Neural cell (in vitro differentiated cells): ENCODE results near the gene VSIG10. TPM values are rescaled to one million over a fixed set of nuclear protein-coding genes. Genes with fewer than 3 reads are reported as not detected.

Experiments
- H2AFZ ChIP-seq: fragments of 200-600, 300-800 bp; sonication (generic), shearing (Covaris generic); 2 replicates; pipeline ENCODE4 v1.6.0; 2014; ENCODE audit warnings: low read depth, mild to moderate bottlenecking, antibody characterized with exemption, low read length, moderate library complexity
- H3F3A ChIP-seq: fragments of 200-600 bp; shearing (Covaris generic); 2 replicates; pipeline ENCODE4 v1.6.1; 2016; ENCODE audit warnings: mild to moderate bottlenecking, moderate library complexity, mixed read lengths, antibody characterized with exemption, low read length; ENCODE audit not compliant: insufficient read depth, poor library complexity, severe bottlenecking
- H3K27ac ChIP-seq: fragments of 200-600, 300-800 bp; sonication (generic), shearing (Covaris generic); 2 replicates; pipeline ENCODE4 v1.5.1; 2014; ENCODE audit warnings: mild to moderate bottlenecking, low read length, moderate library complexity
- H3K27me3 ChIP-seq: fragments of 300-800, 200-600 bp; sonication (generic), shearing (Covaris generic); 2 replicates; pipeline ENCODE4 v1.6.0; 2014; ENCODE audit warnings: mild to moderate bottlenecking, low read depth, low read length, moderate library complexity; ENCODE audit not compliant: insufficient read depth
- H3K36me3 ChIP-seq: fragments of 300-800, 200-600 bp; sonication (generic), shearing (Covaris generic); 2 replicates; pipeline ENCODE4 v1.5.1; 2014; ENCODE audit warnings: mild to moderate bottlenecking, antibody characterized with exemption, low read length, moderate library complexity; ENCODE audit not compliant: insufficient read depth
- H3K4me2 ChIP-seq: fragments of 300-800, 200-600 bp; sonication (generic), shearing (Covaris generic); 2 replicates; pipeline ENCODE4 v1.6.0; 2014; ENCODE audit warnings: mild to moderate bottlenecking, low read length
- H3K4me3 ChIP-seq: fragments of 300-800, 200-600 bp; sonication (generic), shearing (Covaris generic); 2 replicates; pipeline ENCODE4 v1.5.1; 2014; ENCODE audit warnings: mild to moderate bottlenecking, low read length, moderate library complexity
- H3K79me2 ChIP-seq: fragments of 200-600 bp; shearing (Covaris generic); replicated peaks from 2 replicates; pipeline ENCODE4 v1.6.0; 2014; ENCODE audit warnings: mild to moderate bottlenecking, low read length, moderate library complexity; ENCODE audit not compliant: insufficient read depth
- H3K9ac ChIP-seq: fragments of 300-800, 200-600 bp; sonication (generic), shearing (Covaris generic); 2 replicates; pipeline ENCODE4 v1.6.1; 2016; ENCODE audit warnings: mild to moderate bottlenecking, low read length, mixed read lengths
- H3K9me2 ChIP-seq: fragments of 200-600 bp; shearing (Covaris generic); 2 replicates; pipeline ENCODE4 v1.6.1; 2016; ENCODE audit warnings: mild to moderate bottlenecking, low read length, mixed read lengths; ENCODE audit not compliant: insufficient read depth
- H3K9me3 ChIP-seq: fragments of 200-600, 300-800 bp; sonication (generic), shearing (Covaris generic); 2 replicates; pipeline ENCODE4 v1.6.1; 2016; ENCODE audit warnings: mild to moderate bottlenecking, mixed run types, low read length, moderate library complexity, mixed read lengths
- H4K20me1 ChIP-seq: fragments of 200-600 bp; shearing (Covaris generic); 2 replicates; pipeline ENCODE4 v1.6.1; 2016; ENCODE audit warnings: mild to moderate bottlenecking, mixed run types; ENCODE audit not compliant: insufficient read depth
- EP300 ChIP-seq: fragments of 450-650 bp; conservative IDR thresholded peaks from 2 replicates; pipeline ENCODE4 v1.6.1; 2014; ENCODE audit warnings: antibody characterized with exemption, mild to moderate bottlenecking, moderate library complexity; ENCODE audit not compliant: poor library complexity, severe bottlenecking
- EZH2 ChIP-seq: fragments of 200-600, 300-800 bp; shearing (Covaris generic), sonication (generic); IDR thresholded peaks from 2 replicates; pipeline ENCODE4 v1.6.1; 2014; ENCODE audit warnings: antibody characterized with exemption, low read length, borderline replicate concordance, mild to moderate bottlenecking; ENCODE audit not compliant: insufficient read depth, poor library complexity, severe bottlenecking
- MXI1 ChIP-seq: fragments of 450-650 bp; conservative IDR thresholded peaks from 2 replicates; pipeline ENCODE4 v1.6.1; 2014; ENCODE audit warnings: antibody characterized with exemption, mild to moderate bottlenecking; ENCODE audit not compliant: poor library complexity, severe bottlenecking
- POLR2AphosphoS5 ChIP-seq: IDR thresholded peaks from 2 replicates; pipeline ENCODE4 v1.6.1; 2012
- RAD21 ChIP-seq: fragments of 450-650 bp; conservative IDR thresholded peaks from 2 replicates; pipeline ENCODE4 v1.6.1; 2014; ENCODE audit warnings: antibody characterized with exemption, mild to moderate bottlenecking, moderate library complexity
- SMC3 ChIP-seq: fragments of 450-650 bp; conservative IDR thresholded peaks from 2 replicates; pipeline ENCODE4 v1.6.1; 2014; ENCODE audit warnings: antibody characterized with exemption, mild to moderate bottlenecking, moderate library complexity; ENCODE audit not compliant: poor library complexity
- TAF1 ChIP-seq: IDR thresholded peaks from 2 replicates; pipeline ENCODE4 v1.6.1; 2012; ENCODE audit warnings: low read depth
- polyA plus RNA-seq: library from polyadenylated mRNA; depleted of rRNA; stranded (reverse); fragments of >200 nt; gene quantifications from 2 replicates; pipeline ENCODE4 v1.2.3, GENCODE V29; 2014
- TF ChIP-seq, protein P1 (sequence below): fragments of 450-650 bp; IDR thresholded peaks from 2 replicates; pipeline ENCODE4 v1.5.1; 2014; ENCODE audit warnings: antibody characterized with exemption, mild to moderate bottlenecking, moderate library complexity; ENCODE audit not compliant: poor library complexity, severe bottlenecking
- TF ChIP-seq, protein P2 (sequence below): IDR thresholded peaks from 2 replicates; pipeline ENCODE4 v1.6.1; 2012; ENCODE audit warnings: borderline replicate concordance

Gene VSIG10
- polyA plus RNA-seq, 1 donor from 2014 or later = 2.0 TPM

DNA sequence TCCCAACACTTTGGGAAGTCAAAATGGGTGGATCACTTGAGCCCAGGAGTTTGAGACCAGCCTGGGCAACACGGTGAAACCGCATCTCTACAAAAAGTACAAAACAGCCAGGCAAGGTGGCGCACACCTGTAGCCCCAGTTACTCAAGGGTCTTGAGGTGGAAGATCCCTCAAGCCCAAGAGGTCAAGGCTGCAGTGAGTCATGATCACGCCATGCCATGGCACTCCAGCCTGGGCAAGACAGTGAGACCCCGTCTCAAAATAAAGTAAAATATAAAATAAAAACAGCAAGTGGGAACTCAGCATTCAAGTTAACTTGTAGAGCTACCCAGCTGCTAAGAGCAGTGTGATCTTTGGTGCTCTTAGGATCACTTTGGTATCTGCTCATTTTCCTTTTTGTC is 74.6 kb downstream of the VSIG10 start:
- no peaks in the 10 kb centered on the region for H3K9me2 ChIP-seq
- no peaks in the 10 kb centered on the region for H3K79me2 ChIP-seq
- H3K9me3 ChIP-seq = no peaks in the 10 kb centered on the region
- no peak overlapping the region for H3K4me3 ChIP-seq
- H4K20me1 ChIP-seq = no peaks in the 10 kb centered on the region
- no peak overlapping the region for H3K4me2 ChIP-seq
- no peak overlapping the region for H3K27ac ChIP-seq
- H2AFZ ChIP-seq = no peak overlapping the region
- H3F3A ChIP-seq = no peaks in the 10 kb centered on the region
- no peaks in the 10 kb centered on the region for H3K27me3 ChIP-seq
- peaks cover 5% of the 10 kb centered on the region for H3K36me3 ChIP-seq
- TF ChIP-seq TAF1 (no peak), EZH2 (no peak), POLR2AphosphoS5 (no peak), SMC3 (no peak), RAD21 (no peak), EP300 (no peak), MXI1 (no peak)
- TF ChIP-seq, protein P1, sequence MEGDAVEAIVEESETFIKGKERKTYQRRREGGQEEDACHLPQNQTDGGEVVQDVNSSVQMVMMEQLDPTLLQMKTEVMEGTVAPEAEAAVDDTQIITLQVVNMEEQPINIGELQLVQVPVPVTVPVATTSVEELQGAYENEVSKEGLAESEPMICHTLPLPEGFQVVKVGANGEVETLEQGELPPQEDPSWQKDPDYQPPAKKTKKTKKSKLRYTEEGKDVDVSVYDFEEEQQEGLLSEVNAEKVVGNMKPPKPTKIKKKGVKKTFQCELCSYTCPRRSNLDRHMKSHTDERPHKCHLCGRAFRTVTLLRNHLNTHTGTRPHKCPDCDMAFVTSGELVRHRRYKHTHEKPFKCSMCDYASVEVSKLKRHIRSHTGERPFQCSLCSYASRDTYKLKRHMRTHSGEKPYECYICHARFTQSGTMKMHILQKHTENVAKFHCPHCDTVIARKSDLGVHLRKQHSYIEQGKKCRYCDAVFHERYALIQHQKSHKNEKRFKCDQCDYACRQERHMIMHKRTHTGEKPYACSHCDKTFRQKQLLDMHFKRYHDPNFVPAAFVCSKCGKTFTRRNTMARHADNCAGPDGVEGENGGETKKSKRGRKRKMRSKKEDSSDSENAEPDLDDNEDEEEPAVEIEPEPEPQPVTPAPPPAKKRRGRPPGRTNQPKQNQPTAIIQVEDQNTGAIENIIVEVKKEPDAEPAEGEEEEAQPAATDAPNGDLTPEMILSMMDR = no peak
- TF ChIP-seq, protein P2, sequence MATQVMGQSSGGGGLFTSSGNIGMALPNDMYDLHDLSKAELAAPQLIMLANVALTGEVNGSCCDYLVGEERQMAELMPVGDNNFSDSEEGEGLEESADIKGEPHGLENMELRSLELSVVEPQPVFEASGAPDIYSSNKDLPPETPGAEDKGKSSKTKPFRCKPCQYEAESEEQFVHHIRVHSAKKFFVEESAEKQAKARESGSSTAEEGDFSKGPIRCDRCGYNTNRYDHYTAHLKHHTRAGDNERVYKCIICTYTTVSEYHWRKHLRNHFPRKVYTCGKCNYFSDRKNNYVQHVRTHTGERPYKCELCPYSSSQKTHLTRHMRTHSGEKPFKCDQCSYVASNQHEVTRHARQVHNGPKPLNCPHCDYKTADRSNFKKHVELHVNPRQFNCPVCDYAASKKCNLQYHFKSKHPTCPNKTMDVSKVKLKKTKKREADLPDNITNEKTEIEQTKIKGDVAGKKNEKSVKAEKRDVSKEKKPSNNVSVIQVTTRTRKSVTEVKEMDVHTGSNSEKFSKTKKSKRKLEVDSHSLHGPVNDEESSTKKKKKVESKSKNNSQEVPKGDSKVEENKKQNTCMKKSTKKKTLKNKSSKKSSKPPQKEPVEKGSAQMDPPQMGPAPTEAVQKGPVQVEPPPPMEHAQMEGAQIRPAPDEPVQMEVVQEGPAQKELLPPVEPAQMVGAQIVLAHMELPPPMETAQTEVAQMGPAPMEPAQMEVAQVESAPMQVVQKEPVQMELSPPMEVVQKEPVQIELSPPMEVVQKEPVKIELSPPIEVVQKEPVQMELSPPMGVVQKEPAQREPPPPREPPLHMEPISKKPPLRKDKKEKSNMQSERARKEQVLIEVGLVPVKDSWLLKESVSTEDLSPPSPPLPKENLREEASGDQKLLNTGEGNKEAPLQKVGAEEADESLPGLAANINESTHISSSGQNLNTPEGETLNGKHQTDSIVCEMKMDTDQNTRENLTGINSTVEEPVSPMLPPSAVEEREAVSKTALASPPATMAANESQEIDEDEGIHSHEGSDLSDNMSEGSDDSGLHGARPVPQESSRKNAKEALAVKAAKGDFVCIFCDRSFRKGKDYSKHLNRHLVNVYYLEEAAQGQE = no peak
- H3K9ac ChIP-seq = no peak overlapping the region

DNA sequence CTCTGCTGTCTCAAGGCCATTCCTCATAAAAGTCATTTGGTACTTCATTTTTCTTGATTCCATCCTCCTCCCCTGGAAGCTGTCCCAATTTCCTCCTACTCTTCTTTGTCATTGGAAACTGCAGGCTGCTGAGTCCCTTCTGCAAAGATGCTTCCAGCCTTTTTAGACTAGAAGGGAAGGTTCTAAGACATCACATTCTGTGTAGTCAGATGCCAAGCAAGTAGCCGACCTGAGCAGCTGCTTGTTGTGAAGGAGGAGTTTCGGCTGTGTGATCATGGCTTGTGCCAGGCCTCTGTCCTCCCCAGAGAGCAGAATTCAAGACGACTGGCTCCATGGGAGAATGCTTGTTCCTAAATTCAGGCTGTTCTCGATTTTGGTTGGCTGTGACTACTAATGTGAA is 78.6 kb downstream of the VSIG10 start:
- H3K79me2 ChIP-seq = no peaks in the 10 kb centered on the region
- no peaks in the 10 kb centered on the region for H4K20me1 ChIP-seq
- no peak overlapping the region for H3K4me2 ChIP-seq
- no peak overlapping the region for H2AFZ ChIP-seq
- H3K27me3 ChIP-seq = no peaks in the 10 kb centered on the region
- no peaks in the 10 kb centered on the region for H3F3A ChIP-seq
- no peaks in the 10 kb centered on the region for H3K9me2 ChIP-seq
- H3K9ac ChIP-seq = no peak overlapping the region
- no peak overlapping the region for H3K4me3 ChIP-seq
- no peak overlapping the region for H3K27ac ChIP-seq
- H3K36me3 ChIP-seq = no peaks in the 10 kb centered on the region
- TF ChIP-seq, protein P1 = no peak
- no peak for TF ChIP-seq EZH2
- TF ChIP-seq, protein P2 = no peak
- TF ChIP-seq RAD21 = no peak
- TF ChIP-seq SMC3 = no peak
- no peak for TF ChIP-seq POLR2AphosphoS5
- no peak for TF ChIP-seq EP300
- TF ChIP-seq MXI1 = no peak
- TF ChIP-seq TAF1 = no peak
- no peaks in the 10 kb centered on the region for H3K9me3 ChIP-seq
